NCI-H2171 treated with DMSO at 0.1 percent for 48 hours (cell line): ENCODE data around the gene RCOR2.

Experiments used
- DNase-seq: peaks from one replicate; lab custom pipeline; 2025; lab: John Stamatoyannopoulos, UW

Gene RCOR2

GRCh38 chr11:63922673-63923192 is 5.8 kb upstream of the RCOR2 start:
- no peak for DNase-seq

GRCh38 chr11:63920939-63921417 is 4.0 kb upstream of the RCOR2 start:
- DNase-seq, result no peak

- DNase-seq, result peak; percentile 42
Measured at GRCh38 chr11:63920126-63920938, 3.4 kb upstream of the RCOR2 start.

GRCh38 chr11:63919267-63920125 is 2.5 kb upstream of the RCOR2 start:
- DNase-seq, result peak; percentile 92

GRCh38 chr11:63918507-63919191 is 1.7 kb upstream of the RCOR2 start:
- DNase-seq, result peak; percentile 88

- peak; percentile 96 for DNase-seq
Measured at GRCh38 chr11:63917692-63918506, 935 bp upstream of the RCOR2 start.

- peak; percentile 59 for DNase-seq
Measured at GRCh38 chr11:63915961-63916836, 765 bp downstream of the RCOR2 start.

- DNase-seq, result no peak
Measured at GRCh38 chr11:63914896-63915691, 1.9 kb downstream of the RCOR2 start.

GRCh38 chr11:63913866-63914830 is 2.8 kb downstream of the RCOR2 start:
- peak; percentile 38 for DNase-seq

GRCh38 chr11:63912678-63913077 is 4.3 kb downstream of the RCOR2 start:
- DNase-seq, result no peak

GRCh38 chr11:63911876-63912275 is 5.1 kb downstream of the RCOR2 start:
- DNase-seq, result no peak

- no peak for DNase-seq
Measured at GRCh38 chr11:63911440-63911839, 5.5 kb downstream of the RCOR2 start.

- DNase-seq, result no peak
Measured at GRCh38 chr11:63910675-63911074, 6.3 kb downstream of the RCOR2 start.

- peak; percentile 62 for DNase-seq
Measured at GRCh38 chr11:63909591-63910506, 7.1 kb downstream of the RCOR2 start.

- no peak for DNase-seq
Measured at GRCh38 chr11:63908631-63909401, 8.1 kb downstream of the RCOR2 start.

- DNase-seq, result peak; percentile 58
Measured at GRCh38 chr11:63907808-63908530, 9.0 kb downstream of the RCOR2 start.
